GM21360 (cell line): ENCODE measurements around the gene MXI1.

Experiments
- ATAC-seq: cut with Tn5 transposase; IDR thresholded peaks from one replicate; pipeline ENCODE4 v1.9.1; 2021; ENCODE audit warnings: mild to moderate bottlenecking, moderate library complexity; ENCODE audit not compliant: unreplicated experiment

Gene MXI1

DNA sequence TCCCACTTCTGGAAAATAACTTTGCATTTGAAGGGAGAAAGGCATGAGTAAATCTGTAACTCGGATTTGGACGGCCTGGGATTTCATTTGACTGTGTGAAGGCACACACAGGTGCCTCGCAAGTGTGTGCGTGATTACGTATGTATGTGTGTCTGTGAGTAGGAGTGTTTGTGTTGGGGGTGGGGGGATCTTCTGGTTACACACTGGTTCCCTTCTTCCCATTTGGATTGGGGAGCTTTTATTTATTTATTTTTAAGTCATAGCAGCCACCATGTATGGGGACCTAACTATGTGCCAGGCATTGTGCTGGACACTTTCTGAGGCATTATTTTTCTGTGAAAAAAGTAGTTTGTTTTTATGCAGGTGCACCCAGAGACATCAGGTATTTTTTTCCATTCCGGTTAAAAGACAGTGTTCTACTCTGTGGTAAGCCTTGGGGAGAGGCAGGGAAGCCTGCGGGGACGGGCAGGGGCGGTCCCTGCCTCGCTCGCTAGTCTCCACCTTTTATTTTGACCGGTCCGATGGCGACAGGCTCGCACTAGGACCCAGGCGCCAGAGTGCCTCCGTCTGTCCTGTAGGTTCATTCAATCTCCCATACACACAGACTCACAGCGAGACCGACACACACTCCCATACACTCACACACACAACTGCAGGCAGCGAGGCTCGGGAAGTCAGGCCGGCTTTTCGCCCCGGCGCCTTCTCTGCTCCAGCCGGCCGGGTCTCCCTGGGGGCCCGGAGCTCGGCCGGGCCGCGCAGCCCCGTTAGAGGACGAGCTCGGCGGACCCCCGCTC lies at the start of gene MXI1:
TSS of gene MXI1 (plus strand) at position 595 of the 794 bp plus-strand sequence. CDS start 204 bp downstream, outside the sequence.
- ATAC-seq, result peak; percentile 47

DNA sequence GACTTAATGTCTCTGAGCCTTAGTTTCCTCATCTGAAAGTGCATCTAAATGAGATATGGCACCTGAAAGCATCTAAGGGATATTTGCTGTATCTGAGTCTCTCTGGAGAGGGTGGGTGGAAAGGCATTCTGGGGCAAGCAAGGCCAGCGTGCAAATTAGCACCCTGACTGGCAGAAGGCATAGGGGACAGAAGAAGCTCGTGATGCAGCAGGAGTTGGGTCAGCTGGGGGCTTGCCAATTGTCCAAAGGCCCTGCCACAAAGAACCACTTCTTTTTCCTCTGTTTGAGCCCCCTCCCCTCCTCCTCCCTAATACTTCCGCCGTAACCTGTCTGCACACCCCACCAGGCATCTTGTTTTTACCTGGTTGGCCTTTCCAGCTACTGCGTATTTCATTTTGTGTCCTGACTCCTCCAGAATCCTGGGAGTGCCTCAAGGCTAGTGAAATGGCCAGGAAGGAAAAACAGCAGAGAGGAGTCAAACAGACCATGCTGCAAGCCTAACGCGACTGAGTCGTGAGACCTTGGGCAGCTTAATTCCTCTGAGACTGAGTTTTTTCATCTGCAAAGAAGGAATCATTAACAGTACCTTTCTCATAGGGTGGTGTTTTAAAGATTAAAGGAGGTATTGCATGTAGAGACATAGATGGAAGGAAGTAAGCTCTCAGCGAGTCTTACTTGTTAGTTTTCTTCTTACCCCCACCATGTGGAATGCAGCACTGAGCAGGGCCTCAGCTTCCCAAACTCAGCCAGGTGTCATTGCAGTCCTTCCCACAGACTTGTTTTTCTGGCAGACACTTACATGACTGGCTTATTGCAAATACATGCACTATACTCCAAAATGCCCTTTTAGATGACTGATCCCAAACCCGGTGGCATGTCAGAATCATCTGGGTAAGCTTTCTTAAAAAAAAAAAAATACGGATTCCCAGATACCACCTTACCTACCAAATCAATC lies 49.1 kb upstream of the MXI1 start:
- no peak for ATAC-seq

GRCh38 chr10:110160081-110160480 lies 47.3 kb upstream of the MXI1 start:
- no peak for ATAC-seq

- no peak for ATAC-seq
Observed at GRCh38 chr10:110160522-110160921, 46.9 kb upstream of the MXI1 start.

DNA sequence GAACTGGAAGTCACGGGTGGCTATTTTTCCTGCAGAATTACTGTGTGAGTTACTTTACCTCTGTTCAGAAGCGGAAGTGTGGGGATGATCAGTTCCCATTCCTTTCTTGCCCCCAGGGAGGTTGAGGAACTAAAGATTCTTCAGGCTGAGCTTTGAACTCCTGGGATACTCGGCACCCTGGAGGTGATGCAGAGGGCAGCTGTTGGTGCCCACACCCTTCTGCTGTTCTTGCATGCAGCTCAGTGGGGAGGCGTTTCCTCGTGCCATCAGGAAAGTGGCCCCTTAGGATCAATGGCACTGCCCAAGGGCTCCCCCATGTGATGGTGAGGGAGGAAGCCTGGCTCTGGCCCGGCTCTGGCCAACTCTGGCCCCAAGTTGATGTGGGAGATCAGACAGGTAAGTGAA lies 44.7 kb upstream of the MXI1 start:
- no peak for ATAC-seq

- no peak for ATAC-seq
Observed at GRCh38 chr10:110163192-110163773, 44.1 kb upstream of the MXI1 start.

DNA sequence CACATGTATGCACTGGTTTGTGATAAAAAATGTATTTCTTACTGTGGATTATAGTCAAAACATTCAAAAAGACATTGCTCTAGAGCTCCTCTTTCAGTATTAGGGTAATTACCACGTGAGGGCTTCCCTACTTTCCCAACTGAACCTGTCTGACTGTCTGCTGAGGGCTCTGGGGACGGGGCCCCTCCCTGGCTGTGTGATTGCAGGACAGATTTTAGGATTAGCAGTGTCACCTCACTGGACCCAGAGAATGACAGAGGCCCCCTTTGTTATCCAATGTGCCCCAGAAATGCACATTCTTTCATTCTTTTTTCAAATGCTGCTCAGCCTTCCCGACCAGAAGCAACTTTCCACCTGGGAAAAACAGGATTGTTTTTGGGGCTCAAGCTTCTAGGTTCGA lies 43.6 kb upstream of the MXI1 start:
- ATAC-seq, result no peak

- ATAC-seq, result no peak
Observed at GRCh38 chr10:110165239-110165638, 42.2 kb upstream of the MXI1 start.

GRCh38 chr10:110167149-110167548 lies 40.3 kb upstream of the MXI1 start:
- no peak for ATAC-seq

GRCh38 chr10:110168601-110169481 lies 38.6 kb upstream of the MXI1 start:
- ATAC-seq, result no peak

DNA sequence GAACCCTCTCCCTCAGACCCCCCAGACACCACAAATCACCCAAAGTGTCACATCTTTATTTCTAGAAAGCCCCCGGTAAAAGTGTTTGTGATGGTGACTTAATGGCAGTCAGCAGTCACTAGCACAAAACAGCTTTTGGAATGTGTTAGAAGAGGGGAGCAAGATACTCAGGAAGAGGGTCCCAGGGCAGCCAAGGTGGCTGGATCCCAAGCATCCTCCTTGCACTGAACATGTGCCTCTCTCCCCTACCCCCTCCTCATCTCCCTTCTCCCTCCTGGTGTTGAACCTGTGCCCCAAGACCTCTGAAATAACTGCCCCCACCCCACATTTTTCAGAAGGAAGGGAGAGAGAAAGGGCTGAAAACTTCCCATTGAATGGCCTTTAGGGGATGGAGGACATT lies 37.8 kb upstream of the MXI1 start:
- ATAC-seq, result no peak

DNA sequence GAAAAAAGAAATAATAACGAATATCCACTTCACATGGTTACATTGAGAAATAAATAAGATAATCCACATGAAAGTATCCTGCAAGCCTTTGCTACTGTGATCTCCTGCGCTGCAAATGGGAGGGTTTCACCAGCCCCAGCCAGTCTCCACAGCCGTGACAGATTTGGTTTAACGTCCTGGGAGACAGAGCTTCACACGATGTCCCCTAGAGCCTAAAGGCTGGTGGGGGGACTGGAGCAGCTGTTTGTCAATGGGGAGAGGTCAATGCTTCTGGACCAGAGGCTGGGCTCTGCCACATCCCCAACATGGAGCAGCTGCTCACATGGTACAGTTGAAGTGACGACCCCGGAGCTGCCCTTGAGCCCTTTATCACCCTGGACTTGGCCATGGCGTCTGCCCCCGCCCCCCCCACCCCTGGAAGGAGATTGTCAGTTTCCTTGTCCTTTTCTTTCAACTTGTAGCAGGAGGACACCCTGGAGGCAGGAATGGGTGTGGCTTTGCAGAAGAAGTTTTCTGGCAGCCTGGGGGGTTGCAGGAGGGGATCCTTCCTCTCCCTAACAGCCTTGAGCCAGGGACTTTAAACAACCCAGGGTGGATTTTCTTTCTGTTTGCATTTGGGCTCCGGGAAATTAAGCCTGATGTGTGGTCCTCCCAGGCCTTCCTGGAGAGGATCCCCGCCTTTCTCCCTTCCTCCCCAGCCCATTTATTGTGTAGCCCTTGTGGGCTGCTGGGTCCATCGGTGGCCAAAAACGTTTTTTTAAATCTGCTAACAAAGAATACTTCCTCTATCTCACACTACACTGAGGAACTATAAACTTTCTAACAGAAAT lies 37.0 kb upstream of the MXI1 start:
- ATAC-seq, result no peak

DNA sequence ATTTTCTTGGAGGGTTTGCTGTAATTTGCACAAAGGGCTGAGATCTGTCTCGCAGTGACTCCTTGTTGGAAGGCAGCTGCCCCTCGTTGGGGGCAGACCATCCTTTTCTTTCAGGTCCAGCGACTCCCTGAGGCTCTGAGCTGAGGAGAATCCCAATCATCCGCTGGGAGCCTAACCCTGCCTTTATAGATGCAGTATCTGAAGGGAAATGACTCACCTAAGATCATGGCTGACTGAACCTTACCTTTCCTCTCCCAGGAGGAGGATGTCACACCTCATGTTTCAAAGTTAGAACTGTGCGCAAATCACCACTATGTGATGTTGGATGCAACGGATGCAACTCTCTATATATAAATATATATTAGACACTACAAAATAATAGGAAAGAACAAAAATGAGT lies 36.4 kb upstream of the MXI1 start:
- ATAC-seq, result no peak

GRCh38 chr10:110172155-110172554 lies 35.2 kb upstream of the MXI1 start:
- ATAC-seq, result no peak

- ATAC-seq, result no peak
Observed at GRCh38 chr10:110174201-110174600, 33.2 kb upstream of the MXI1 start.

DNA sequence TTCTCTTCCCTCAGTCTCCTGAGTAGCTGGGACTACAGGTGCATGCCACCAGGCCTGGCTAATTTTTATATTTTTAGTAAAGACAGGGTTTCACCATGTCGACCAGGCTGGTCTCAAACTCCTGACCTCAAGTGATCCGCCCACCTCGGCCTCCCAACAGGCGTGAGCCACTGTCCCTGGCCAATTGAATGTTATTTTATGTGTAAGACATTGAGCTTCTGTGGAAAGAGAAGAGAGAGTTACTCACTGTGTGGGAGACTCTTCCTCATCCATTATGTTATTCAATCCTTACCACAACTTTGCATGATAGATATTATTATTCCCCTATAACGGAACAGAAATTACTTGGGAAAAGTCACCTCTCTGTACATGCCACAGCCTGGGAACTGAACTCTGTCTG lies 32.6 kb upstream of the MXI1 start:
- ATAC-seq, result no peak

DNA sequence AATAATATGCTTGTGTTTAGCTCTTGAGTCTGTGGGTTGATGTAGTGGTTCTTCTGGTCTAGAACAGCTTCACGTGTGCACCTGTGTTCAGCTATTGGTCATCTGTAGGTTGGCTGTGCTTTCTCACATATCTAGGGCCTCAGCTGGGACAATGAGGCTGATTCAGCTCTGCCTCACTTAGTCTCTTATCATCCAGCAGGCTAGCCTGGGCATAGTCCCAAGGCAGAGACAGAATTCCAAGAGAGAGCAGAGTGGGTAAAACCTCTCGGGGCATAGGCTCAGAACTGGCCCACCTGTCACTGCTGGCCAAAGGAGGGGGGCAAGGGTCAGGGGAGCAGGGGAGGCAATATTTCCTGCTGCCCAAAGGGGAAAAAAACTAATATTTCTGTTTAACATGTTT lies 32.0 kb upstream of the MXI1 start:
- no peak for ATAC-seq

DNA sequence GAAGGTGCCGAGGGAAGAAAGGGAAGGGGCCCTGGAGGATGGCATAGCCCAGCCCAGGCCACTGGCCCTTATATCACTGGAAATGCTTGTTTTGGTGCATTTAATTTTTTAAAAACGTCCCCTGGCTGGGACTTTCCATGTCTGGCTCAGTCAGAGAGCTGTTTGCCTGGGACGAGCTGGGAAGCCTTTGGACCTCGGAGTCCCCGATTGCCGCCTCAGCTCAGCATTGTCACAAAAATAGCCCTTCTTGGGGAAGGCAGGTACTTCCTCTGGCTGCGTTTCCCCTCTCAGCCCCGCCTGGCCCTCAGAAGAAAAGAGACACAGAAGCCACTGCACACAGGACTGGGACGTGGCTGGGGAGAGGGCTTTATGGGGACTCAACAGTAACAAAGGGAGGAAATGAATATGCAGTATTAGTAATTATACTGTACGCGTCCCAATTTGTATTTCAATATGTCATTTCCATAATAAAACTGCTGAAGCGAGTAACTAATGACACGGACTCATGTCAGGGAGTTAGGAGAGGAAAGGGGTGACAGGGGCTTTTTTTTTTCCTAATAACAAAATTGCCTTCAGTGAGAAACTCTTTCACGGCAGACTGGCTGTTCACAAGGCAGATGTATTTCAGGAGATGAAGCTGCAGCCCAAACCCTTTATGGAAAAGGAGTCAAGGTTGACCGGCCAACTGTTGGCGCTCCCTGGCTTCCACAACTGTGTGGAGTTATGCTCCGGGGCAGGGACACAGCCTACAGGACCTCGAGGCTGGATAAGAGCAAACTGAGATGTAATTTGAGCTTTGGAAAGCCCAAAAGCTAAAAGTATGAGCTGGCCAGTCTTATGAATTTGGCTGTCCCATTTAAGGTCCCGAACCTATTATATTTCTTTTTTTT lies 31.0 kb upstream of the MXI1 start:
- no peak for ATAC-seq

DNA sequence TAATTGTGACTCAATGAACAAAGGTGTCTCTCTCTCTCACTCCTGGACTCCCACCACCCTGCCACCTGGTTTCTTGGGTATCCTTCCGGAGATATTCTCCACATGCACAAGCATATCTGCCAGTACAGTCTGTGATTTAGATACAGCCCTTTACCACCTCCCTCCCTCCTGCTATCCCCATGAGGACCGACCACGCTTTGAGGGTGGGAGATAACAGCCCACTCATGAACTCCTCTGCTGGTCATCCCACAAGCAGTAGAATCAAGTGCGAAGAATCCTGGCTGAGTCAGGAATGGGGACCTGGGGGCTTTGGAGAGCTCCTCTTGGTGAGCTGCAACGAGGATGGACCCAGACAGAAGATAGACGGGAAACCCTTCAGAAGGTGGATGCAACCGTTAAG lies 28.2 kb upstream of the MXI1 start:
- ATAC-seq, result no peak
